Mesodermal cell (in vitro differentiated cells): ENCODE data around the gene COG5.

Source experiments
- H3K27ac ChIP-seq: 2 replicates; pipeline ENCODE4 v1.7.0; 2013; ENCODE audit warnings: mild to moderate bottlenecking, low read depth, low read length, moderate library complexity; ENCODE audit not compliant: severe bottlenecking
- H3K36me3 ChIP-seq: 2 replicates; pipeline ENCODE4 v1.7.1; 2013; ENCODE audit warnings: mild to moderate bottlenecking, low read length, moderate library complexity; ENCODE audit not compliant: control insufficient read depth, insufficient read depth
- H3K4me1 ChIP-seq: one replicate; pipeline ENCODE4 v1.7.1; 2013; ENCODE audit warnings: mild to moderate bottlenecking, low read length; ENCODE audit not compliant: insufficient read depth, control insufficient read depth, poor library complexity, severe bottlenecking
- H3K4me3 ChIP-seq: 2 replicates; pipeline ENCODE4 v1.7.0; 2013; ENCODE audit warnings: low read length, control low read depth, mild to moderate bottlenecking; ENCODE audit not compliant: insufficient read depth, poor library complexity, severe bottlenecking; ENCODE audit errors: extremely low read depth
- H3K9me3 ChIP-seq: 2 replicates; pipeline ENCODE4 v1.7.1; 2013; ENCODE audit warnings: mild to moderate bottlenecking, low read length, moderate library complexity; ENCODE audit not compliant: control insufficient read depth
- WGBS, 2 experiments: methylation state at CpG; one replicate each; pipeline ENCODE4 v1.1.5; 2013; ENCODE audit warnings: missing lambda C conversion rate in 2 of 2; ENCODE audit not compliant: insufficient coverage in 2 of 2; 5-methylcytosine and 5-hydroxymethylcytosine counted together

Gene COG5

GRCh38 chr7:107463139-107464078 lies 100.3 kb downstream of the COG5 start:
- Histone ChIP-seq H3K36me3 (no peaks in the 10 kb centered on the region), H3K27ac (no peak overlapping the region), H3K9me3 (no peaks in the 10 kb centered on the region), H3K4me3 (no peak overlapping the region), H3K4me1 (no peaks in the 10 kb centered on the region)
- 58 to 68% methylated on average over 3 to 5 of the region's 6 CpGs for WGBS, 2 experiments

DNA sequence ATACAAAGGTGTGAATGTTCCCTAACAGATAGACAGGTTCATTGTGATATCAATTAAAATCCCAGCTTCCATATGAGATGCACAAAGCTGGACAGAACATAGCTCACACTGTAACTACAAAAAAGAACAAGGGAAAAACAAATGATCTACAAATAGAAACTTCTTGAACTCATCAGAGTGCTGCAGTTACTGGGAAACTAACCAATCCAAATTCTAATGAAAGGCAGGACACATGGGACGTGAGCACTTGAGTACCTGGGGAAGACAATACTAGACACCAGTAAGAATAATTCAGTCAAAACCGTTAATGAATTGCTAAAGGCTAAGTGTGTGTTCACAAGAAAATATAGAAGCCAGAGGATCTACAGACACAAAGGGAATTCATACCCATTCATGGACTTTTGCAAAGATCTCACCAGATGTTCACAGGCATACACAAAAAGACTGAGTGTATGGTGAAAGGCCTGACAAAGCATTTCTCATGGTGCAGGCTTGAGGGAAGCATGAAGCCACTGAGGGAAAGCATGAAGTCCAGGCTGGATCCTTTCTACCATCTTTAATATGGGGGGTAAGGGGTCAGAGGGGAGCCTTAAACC lies 101.7 kb downstream of the COG5 start:
- no peaks in the 10 kb centered on the region for H3K4me1 ChIP-seq
- H3K4me3 ChIP-seq = no peak overlapping the region
- H3K9me3 ChIP-seq = no peaks in the 10 kb centered on the region
- no peak overlapping the region for H3K27ac ChIP-seq
- 100% methylated on average over 1 of the region's 2 CpGs; no CpG with 5 or more reads in 1 of the 2 experiments for WGBS, 2 experiments
- no peaks in the 10 kb centered on the region for H3K36me3 ChIP-seq

GRCh38 chr7:107453388-107453787 lies 110.3 kb downstream of the COG5 start:
- H3K4me3 ChIP-seq = no peak overlapping the region
- no peaks in the 10 kb centered on the region for H3K4me1 ChIP-seq
- no peak overlapping the region for H3K27ac ChIP-seq
- no peaks in the 10 kb centered on the region for H3K9me3 ChIP-seq
- WGBS, 2 experiments = 50% methylated on average over 1 of the region's 1 CpG; no CpG with 5 or more reads in 1 of the 2 experiments
- no peaks in the 10 kb centered on the region for H3K36me3 ChIP-seq

DNA sequence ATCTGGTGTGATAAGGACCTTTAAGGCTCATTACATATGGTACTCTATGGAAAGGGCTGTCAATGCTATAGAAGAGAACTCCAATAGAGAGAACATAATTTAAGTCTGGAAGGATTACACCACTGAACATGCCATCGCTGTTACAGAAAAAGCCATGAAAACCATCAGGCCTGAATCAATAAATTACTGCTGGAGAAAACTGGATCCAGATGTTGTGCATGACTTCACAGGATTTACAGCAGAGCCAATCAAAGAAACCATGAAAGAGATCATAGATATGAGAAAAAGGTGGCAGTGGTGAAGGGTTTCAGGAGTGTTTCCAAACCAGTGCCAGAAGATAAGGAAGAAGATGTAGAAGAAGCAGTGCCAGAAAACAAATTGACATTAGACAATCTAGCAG lies 112.8 kb downstream of the COG5 start:
- Histone ChIP-seq H3K4me3 (no peak overlapping the region), H3K4me1 (peaks cover 3% of the 10 kb centered on the region), H3K36me3 (no peaks in the 10 kb centered on the region), H3K9me3 (no peaks in the 10 kb centered on the region), H3K27ac (no peak overlapping the region)
- 100% methylated on average over 1 of the region's 1 CpG; no CpG with 5 or more reads in 1 of the 2 experiments for WGBS, 2 experiments

DNA sequence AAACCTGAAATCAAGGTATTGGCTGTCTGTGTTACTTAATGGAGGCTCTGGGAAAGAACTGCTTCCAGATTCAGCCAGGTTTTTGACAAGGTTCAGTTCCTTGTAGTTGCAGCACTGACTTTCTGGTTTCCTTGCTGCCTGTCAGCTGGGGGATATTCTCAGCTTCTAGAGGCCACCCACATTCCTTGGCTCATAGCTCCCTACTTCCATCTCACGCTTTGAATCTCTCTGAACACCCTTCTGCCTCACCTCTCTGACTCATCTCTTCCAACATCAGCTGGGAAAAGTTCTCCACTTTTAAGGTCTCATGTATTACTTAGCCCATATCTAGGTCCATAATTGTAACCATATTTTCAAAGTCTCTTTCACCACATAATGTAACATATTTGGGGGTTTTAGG lies 116.7 kb downstream of the COG5 start:
- H3K4me3 ChIP-seq = no peak overlapping the region
- H3K4me1 ChIP-seq = peaks cover 3% of the 10 kb centered on the region
- H3K36me3 ChIP-seq = no peaks in the 10 kb centered on the region
- no peaks in the 10 kb centered on the region for H3K9me3 ChIP-seq
- H3K27ac ChIP-seq = no peak overlapping the region
- WGBS, 2 experiments = 64 to 71% methylated on average over 1 of the region's 1 CpG

DNA sequence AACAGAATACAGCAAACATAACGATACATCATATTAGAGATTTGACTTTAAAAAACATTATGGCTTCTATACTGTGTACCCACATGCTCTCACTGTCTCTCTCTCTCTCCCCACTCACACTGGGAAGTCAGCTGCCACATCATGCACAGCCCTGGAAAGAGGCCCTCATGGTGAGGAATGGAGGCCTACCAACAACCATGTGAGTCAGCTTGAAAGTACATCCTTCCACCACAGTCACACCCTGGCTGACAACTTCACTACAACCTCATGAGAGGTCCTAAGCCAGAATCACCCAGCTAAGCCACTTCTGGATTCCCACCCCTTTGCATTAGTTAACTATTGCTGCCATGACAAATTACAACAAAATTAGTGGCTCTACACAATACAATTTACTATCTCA lies 117.2 kb downstream of the COG5 start:
- 67 to 80% methylated on average over 1 of the region's 1 CpG for WGBS, 2 experiments
- Histone ChIP-seq H3K4me3 (no peak overlapping the region), H3K9me3 (no peaks in the 10 kb centered on the region), H3K4me1 (peaks cover 3% of the 10 kb centered on the region), H3K36me3 (no peaks in the 10 kb centered on the region), H3K27ac (no peak overlapping the region)

DNA sequence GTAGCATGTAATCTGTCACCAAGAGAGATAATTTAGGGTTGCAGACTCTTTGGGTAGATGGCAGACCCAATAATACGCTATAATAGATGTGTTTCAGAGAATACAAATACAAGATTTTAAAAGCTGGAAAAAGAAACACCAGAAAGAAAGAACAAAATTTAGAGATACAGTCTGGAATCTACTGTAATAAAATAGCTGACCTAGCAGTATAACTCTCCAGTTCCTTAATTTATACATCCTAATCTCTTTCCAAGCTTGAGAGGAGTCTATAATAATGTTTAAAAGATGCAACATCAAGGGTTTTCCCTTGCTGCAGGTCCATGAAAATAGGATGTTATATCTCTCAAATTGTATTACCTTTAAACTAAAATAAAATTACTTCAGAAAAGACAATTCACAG lies 121.0 kb downstream of the COG5 start:
- Histone ChIP-seq H3K9me3 (no peaks in the 10 kb centered on the region), H3K27ac (no peak overlapping the region), H3K4me1 (peaks cover 3% of the 10 kb centered on the region), H3K36me3 (no peaks in the 10 kb centered on the region), H3K4me3 (no peak overlapping the region)
- no CpG with 5 or more reads among the region's 1 CpG for WGBS, 2 experiments

DNA sequence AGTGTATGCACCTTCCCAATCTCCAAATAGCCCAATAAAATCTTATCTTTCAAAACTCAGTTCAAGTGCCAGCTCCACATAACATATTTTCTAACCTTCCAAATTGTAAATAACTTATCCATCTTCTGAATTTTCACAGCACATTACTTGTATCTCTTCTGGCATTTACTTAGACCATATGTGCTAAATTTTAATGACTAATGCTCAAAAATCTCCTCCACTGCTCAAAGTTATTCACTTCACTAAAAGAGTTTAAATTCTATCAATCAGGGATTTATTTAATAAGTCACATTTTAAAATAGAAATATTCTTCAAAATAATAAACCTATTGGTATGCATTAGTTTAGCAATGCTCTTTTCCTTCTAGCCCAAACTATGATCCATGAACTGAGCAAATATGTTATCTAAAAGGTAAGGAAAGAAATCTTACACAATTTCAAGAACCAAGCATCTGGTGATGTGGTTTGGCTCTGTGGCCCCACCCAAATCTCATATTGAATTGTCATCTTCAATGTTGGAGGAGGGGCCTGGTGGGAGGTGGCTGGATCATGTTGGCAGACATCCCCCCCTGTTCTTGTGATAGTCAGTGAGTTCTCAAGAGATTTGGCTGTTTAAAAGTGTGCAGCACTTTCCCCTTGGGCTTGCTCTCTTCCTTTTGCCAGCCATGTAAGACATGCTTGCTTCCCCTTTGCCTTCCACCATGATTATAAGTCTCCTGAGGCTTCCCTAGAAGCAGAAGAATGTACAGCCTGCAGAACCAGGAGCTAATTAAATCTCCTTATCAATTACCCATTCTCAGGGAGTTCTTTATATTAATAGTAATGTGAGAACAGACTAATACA lies 121.9 kb downstream of the COG5 start:
- no peak overlapping the region for H3K27ac ChIP-seq
- H3K4me3 ChIP-seq = no peak overlapping the region
- H3K4me1 ChIP-seq = no peaks in the 10 kb centered on the region
- H3K36me3 ChIP-seq = no peaks in the 10 kb centered on the region
- no peaks in the 10 kb centered on the region for H3K9me3 ChIP-seq

GRCh38 chr7:107439025-107439424 lies 124.7 kb downstream of the COG5 start:
- Histone ChIP-seq H3K4me3 (no peak overlapping the region), H3K9me3 (no peaks in the 10 kb centered on the region), H3K27ac (no peak overlapping the region), H3K36me3 (no peaks in the 10 kb centered on the region), H3K4me1 (no peaks in the 10 kb centered on the region)
- 90 to 97% methylated on average over 3 to 4 of the region's 5 CpGs for WGBS, 2 experiments

GRCh38 chr7:107435749-107436148 lies 128.0 kb downstream of the COG5 start:
- Histone ChIP-seq H3K4me3 (no peak overlapping the region), H3K9me3 (peaks cover 5% of the 10 kb centered on the region), H3K36me3 (no peaks in the 10 kb centered on the region), H3K27ac (no peak overlapping the region), H3K4me1 (no peaks in the 10 kb centered on the region)
- no CpG with 5 or more reads among the region's 1 CpG for WGBS, 2 experiments
